Esophagus muscularis mucosa (tissue), 4 donors: Measurements from ENCODE around the gene DDR2. TPM values are rescaled to one million over a fixed set of nuclear protein-coding genes. Genes with fewer than 3 reads are reported as not detected.
A peak's percentile ranks its signal among the peaks of the same experiment; 100 is the strongest.
"Not testable (repeated sequence)": the region's sequence is repeated elsewhere in the genome, so short reads cannot be mapped to it uniquely, and the experiment has no call there.

Experiments used
- DNase-seq: peaks from one replicate; pipeline ENCODE4 v3.0.0-alpha.2; 2017; ENCODE audit errors: extremely low spot score
- H3K27ac ChIP-seq, 4 donors: fragments of 200-600 bp; sonication (generic); replicated peaks in 1 of 4; 1 replicate in 3 of 4; 2 replicates in 1 of 4; pipeline ENCODE4 v1.5.1; 2016 to 2019; ENCODE audit warnings: mild to moderate bottlenecking in 1 of 4
- H3K27me3 ChIP-seq, 4 donors: fragments of 200-600 bp; sonication (generic); one replicate each; pipeline versions ENCODE4 v1.5.1 to v1.6.0; 2016 to 2019
- H3K36me3 ChIP-seq, 4 donors: fragments of 200-600 bp; sonication (generic); one replicate each; pipeline ENCODE4 v1.5.1; 2016 to 2019
- H3K4me1 ChIP-seq, 4 donors: fragments of 200-600 bp; sonication (generic); one replicate each; pipeline ENCODE4 v1.5.1; 2016 to 2019
- H3K4me3 ChIP-seq, 4 donors: fragments of 200-600 bp; sonication (generic); 1 replicate in 2 of 4; 2 replicates in 2 of 4; pipeline ENCODE4 v1.5.1; 2016 to 2019; ENCODE audit warnings: mild to moderate bottlenecking in 4 of 4, moderate library complexity in 1 of 4
- H3K9me3 ChIP-seq, 4 donors: fragments of 200-600 bp; sonication (generic); 1 replicate in 3 of 4; 2 replicates in 1 of 4; pipeline ENCODE4 v1.5.1; 2016 to 2019
- EP300 ChIP-seq: sonication (generic); formaldehyde crosslinking; IDR thresholded peaks from one replicate; pipeline ENCODE4 v1.6.1; 2017; ENCODE audit warnings: antibody characterized with exemption
- POLR2A ChIP-seq: fragments of 450-650 bp; IDR thresholded peaks from one replicate; pipeline ENCODE4 v1.6.1; 2017; ENCODE audit warnings: antibody characterized with exemption, moderate library complexity, mild to moderate bottlenecking, low read depth
- POLR2AphosphoS5 ChIP-seq, 2 donors: sonication (generic); formaldehyde crosslinking; IDR thresholded peaks; one replicate each; pipeline ENCODE4 v1.6.1; 2017; ENCODE audit warnings: antibody characterized with exemption in 2 of 2
- WGBS: methylation state at CpG from one replicate; pipeline ENCODE4 v1.1.5; 2018; 5-methylcytosine and 5-hydroxymethylcytosine counted together
- intact Hi-C: fragments of 100-400 bp; cut with DNase I; formaldehyde crosslinking; loops from one replicate; pipeline ENCODE4 v1.15.1; 2023
- total RNA-seq, 4 donors: library from RNA; depleted of rRNA; stranded (reverse); fragments of >200 nt; gene quantifications; one replicate each; pipeline versions ENCODE4 v1.1.0 to v1.2.1, GENCODE V29; 2016
- TF ChIP-seq, protein P1 (sequence below), 3 experiments: fragments of 200-600 bp in 2 of 3; fragments of 450-650 bp in 1 of 3; sonication (generic) in 2 of 3; IDR thresholded peaks; one replicate each; pipeline ENCODE4 v1.5.1; 2017 to 2019; ENCODE audit warnings: antibody characterized with exemption in 3 of 3, mild to moderate bottlenecking in 2 of 3, moderate library complexity in 1 of 3

Gene DDR2
- total RNA-seq, 4 donors from 2014 or later, result 143 to 194 (median 175) TPM

- DNase-seq, result no peak
- peak overlapping the region in 1 of 4 donors; percentile 7 for H3K27ac ChIP-seq
- H3K4me3 ChIP-seq, result no peak overlapping the region
- 95% methylated on average over 3 of the region's 3 CpGs for WGBS
- H3K36me3 ChIP-seq, result no peaks in the 10 kb centered on the region
- H3K9me3 ChIP-seq, result no peaks in the 10 kb centered on the region
- H3K4me1 ChIP-seq, result peaks cover 8 to 58% (median 49%) of the 10 kb centered on the region in 4 donors
- TF ChIP-seq EP300, result no peak
- no peak for TF ChIP-seq POLR2A
- TF ChIP-seq POLR2AphosphoS5 (IDR thresholded peaks at IDR 0.05), result no peak
- TF ChIP-seq, protein P1, sequence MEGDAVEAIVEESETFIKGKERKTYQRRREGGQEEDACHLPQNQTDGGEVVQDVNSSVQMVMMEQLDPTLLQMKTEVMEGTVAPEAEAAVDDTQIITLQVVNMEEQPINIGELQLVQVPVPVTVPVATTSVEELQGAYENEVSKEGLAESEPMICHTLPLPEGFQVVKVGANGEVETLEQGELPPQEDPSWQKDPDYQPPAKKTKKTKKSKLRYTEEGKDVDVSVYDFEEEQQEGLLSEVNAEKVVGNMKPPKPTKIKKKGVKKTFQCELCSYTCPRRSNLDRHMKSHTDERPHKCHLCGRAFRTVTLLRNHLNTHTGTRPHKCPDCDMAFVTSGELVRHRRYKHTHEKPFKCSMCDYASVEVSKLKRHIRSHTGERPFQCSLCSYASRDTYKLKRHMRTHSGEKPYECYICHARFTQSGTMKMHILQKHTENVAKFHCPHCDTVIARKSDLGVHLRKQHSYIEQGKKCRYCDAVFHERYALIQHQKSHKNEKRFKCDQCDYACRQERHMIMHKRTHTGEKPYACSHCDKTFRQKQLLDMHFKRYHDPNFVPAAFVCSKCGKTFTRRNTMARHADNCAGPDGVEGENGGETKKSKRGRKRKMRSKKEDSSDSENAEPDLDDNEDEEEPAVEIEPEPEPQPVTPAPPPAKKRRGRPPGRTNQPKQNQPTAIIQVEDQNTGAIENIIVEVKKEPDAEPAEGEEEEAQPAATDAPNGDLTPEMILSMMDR (IDR thresholded peaks at IDR 0.05), result no peak
- intact Hi-C loops, result no loop called here
- H3K27me3 ChIP-seq, result no peaks in the 10 kb centered on the region
Observed at GRCh38 chr1:162736184-162736583, 103.9 kb downstream of the DDR2 start.

DNA sequence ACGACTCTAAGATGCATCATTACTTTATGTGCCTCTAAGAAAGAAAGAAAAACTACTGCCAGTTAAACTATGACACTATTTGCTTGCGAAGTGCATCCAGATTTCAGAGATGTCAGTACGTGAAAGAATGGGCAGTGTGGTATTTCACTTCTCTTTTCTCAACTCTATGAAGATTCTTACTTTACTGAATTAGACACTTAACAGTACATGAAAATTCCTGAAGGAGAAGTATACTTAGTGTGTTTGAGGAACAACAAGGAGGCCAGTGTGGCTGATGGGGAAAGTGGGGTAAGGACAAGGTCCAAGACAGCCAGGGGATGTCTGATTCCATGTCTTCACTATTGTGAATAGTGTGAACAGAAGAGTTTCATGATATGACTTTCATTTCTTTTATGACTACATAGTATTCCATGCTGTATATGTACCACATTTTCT, 104.4 kb downstream of the DDR2 start:
- Histone ChIP-seq H3K4me3 (no peak overlapping the region), H3K4me1 (peaks cover 8 to 54% (median 45%) of the 10 kb centered on the region in 4 donors), H3K9me3 (no peaks in the 10 kb centered on the region), H3K36me3 (peaks cover 0 to 4% (median 2%) of the 10 kb centered on the region in 4 donors), H3K27me3 (no peaks in the 10 kb centered on the region), H3K27ac (no peak overlapping the region)
- no peak for TF ChIP-seq EP300
- TF ChIP-seq, protein P1 (IDR thresholded peaks at IDR 0.05), result no peak
- no peak for TF ChIP-seq POLR2A
- no peak for TF ChIP-seq POLR2AphosphoS5 (IDR thresholded peaks at IDR 0.05)
- intact Hi-C loops, result no loop called here
- no peak for DNase-seq
- 84% methylated on average over 3 of the region's 3 CpGs for WGBS

- no peak for DNase-seq
Observed at GRCh38 chr1:162740755-162741154, 108.5 kb downstream of the DDR2 start.

DNA sequence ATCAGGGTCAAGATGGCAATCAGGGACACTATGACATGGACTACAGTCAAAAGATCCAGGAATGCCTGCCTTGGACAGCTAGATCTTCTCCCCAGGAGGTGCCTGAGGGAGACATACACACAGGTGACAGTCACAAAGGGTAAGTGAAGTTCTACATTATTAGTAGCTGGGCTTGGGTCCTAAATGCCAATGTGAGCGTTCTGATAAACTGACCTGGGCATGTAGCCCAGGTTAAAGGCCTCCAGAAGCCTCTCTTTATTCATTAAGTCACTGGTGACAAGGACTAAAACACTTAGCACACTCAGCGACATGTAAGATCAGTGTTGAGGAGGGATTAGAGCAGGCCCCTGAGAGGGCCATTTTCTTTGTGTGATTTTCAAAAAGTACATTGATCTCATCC, 109.3 kb downstream of the DDR2 start:
- no peak overlapping the region for H3K4me3 ChIP-seq
- intact Hi-C loops, result no loop called here
- H3K9me3 ChIP-seq, result no peaks in the 10 kb centered on the region
- peaks cover 0 to 20% (median 9%) of the 10 kb centered on the region in 4 donors for H3K36me3 ChIP-seq
- no peaks in the 10 kb centered on the region for H3K27me3 ChIP-seq
- 91% methylated on average over 2 of the region's 2 CpGs for WGBS
- no peak for DNase-seq
- H3K4me1 ChIP-seq, result peaks cover 0 to 6% (median 1%) of the 10 kb centered on the region in 4 donors
- no peak overlapping the region for H3K27ac ChIP-seq
- TF ChIP-seq POLR2AphosphoS5 (IDR thresholded peaks at IDR 0.05), result no peak

More at GRCh38 chr1:162740755-162741154, 108.5 kb downstream of the DDR2 start:
- H3K4me3 ChIP-seq, result no peak overlapping the region
- no peaks in the 10 kb centered on the region for H3K27me3 ChIP-seq
- WGBS, result 82% methylated on average over 4 of the region's 4 CpGs
- H3K9me3 ChIP-seq, result no peaks in the 10 kb centered on the region
- intact Hi-C loops, result no loop called here
- no peak for TF ChIP-seq POLR2A
- no peak for TF ChIP-seq EP300
- TF ChIP-seq, protein P1 (IDR thresholded peaks at IDR 0.05), result no peak
- TF ChIP-seq POLR2AphosphoS5 (IDR thresholded peaks at IDR 0.05), result no peak
- H3K4me1 ChIP-seq, result peaks cover 0 to 13% (median 9%) of the 10 kb centered on the region in 4 donors
- H3K36me3 ChIP-seq, result peaks cover 0 to 12% (median 5%) of the 10 kb centered on the region in 4 donors
- no peak overlapping the region for H3K27ac ChIP-seq

- WGBS, result 94% methylated on average over 9 of the region's 14 CpGs
- DNase-seq, result not testable (repeated sequence)
Observed at GRCh38 chr1:162746264-162746942, 114.1 kb downstream of the DDR2 start.

More at GRCh38 chr1:162746264-162746942, 114.1 kb downstream of the DDR2 start:
- intact Hi-C loops, H3K4me1 ChIP-seq, H3K27ac ChIP-seq, H3K4me3 ChIP-seq, H3K9me3 ChIP-seq, H3K27me3 ChIP-seq: not testable (repeated sequence)
- peaks cover 0 to 19% (median 8%) of the 10 kb centered on the region in 4 donors for H3K36me3 ChIP-seq
